Central memory CD8-positive, alpha-beta T cell (primary cell): ENCODE measurements around the gene PPP2R3B.

Experiments used
- ATAC-seq: fragments of 150-1000 bp; cut with Tn5 transposase; replicated peaks from 2 replicates; pipeline ENCODE4 v1.10.0; 2022; ENCODE audit warnings: mild to moderate bottlenecking, moderate FRiP score, moderate number of reproducible peaks; ENCODE audit not compliant: poor library complexity, severe bottlenecking; ENCODE audit errors: extremely low read depth
- DNase-seq, 2 donors: peaks; one replicate each; pipeline ENCODE4 v3.0.0; 2021; ENCODE audit warnings: low spot score in 2 of 2
- H3K27ac Mint-ChIP-seq: one replicate; pipeline ENCODE4 v1.8.0; 2022; ENCODE audit warnings: low read depth, mild to moderate bottlenecking, moderate library complexity, mixed read lengths
- H3K27me3 Mint-ChIP-seq: one replicate; pipeline ENCODE4 v1.8.0; 2022; ENCODE audit warnings: mixed read lengths
- H3K36me3 Mint-ChIP-seq: one replicate; pipeline ENCODE4 v1.8.0; 2022; ENCODE audit warnings: mild to moderate bottlenecking, moderate library complexity, mixed read lengths; ENCODE audit not compliant: insufficient read depth
- H3K4me1 Mint-ChIP-seq: one replicate; pipeline ENCODE4 v1.8.0; 2022; ENCODE audit warnings: mixed read lengths
- H3K4me3 Mint-ChIP-seq: one replicate; pipeline ENCODE4 v1.8.0; 2022; ENCODE audit warnings: mild to moderate bottlenecking, moderate library complexity, mixed read lengths
- H3K9me3 Mint-ChIP-seq: one replicate; pipeline ENCODE4 v1.8.0; 2022; ENCODE audit warnings: mixed read lengths

PPP2R3B gene

GRCh38 chrX:362937-363620, 23.6 kb downstream of the PPP2R3B start:
- peaks cover 27% of the 10 kb centered on the region for H3K4me1 Mint-ChIP-seq
- H3K27ac Mint-ChIP-seq, result no peak overlapping the region
- DNase-seq (no peak), ATAC-seq (no peak)
- peaks cover 12% of the 10 kb centered on the region for H3K36me3 Mint-ChIP-seq
- no peaks in the 10 kb centered on the region for H3K27me3 Mint-ChIP-seq
- no peak overlapping the region for H3K4me3 Mint-ChIP-seq
- H3K9me3 Mint-ChIP-seq, result peaks cover 9% of the 10 kb centered on the region

GRCh38 chrX:362351-362750, 24.4 kb downstream of the PPP2R3B start:
- Mint-ChIP-seq H3K9me3 (peaks cover 9% of the 10 kb centered on the region), H3K27ac (no peak overlapping the region), H3K36me3 (peaks cover 12% of the 10 kb centered on the region), H3K4me3 (no peak overlapping the region), H3K27me3 (no peaks in the 10 kb centered on the region), H3K4me1 (peaks cover 28% of the 10 kb centered on the region)
- DNase-seq (no peak), ATAC-seq (no peak)

- no peak for DNase-seq
- H3K36me3 Mint-ChIP-seq, result peaks cover 16% of the 10 kb centered on the region
- H3K4me1 Mint-ChIP-seq, result peaks cover 30% of the 10 kb centered on the region
- H3K27ac Mint-ChIP-seq, result no peak overlapping the region
- H3K27me3 Mint-ChIP-seq, result no peaks in the 10 kb centered on the region
- H3K9me3 Mint-ChIP-seq, result peaks cover 9% of the 10 kb centered on the region
- no peak overlapping the region for H3K4me3 Mint-ChIP-seq
- no peak for ATAC-seq
These were observed 25.2 kb downstream of the PPP2R3B start for GRCh38 chrX:361231-362145.

GRCh38 chrX:360496-361150, 26.1 kb downstream of the PPP2R3B start:
- Mint-ChIP-seq H3K4me1 (peaks cover 33% of the 10 kb centered on the region), H3K36me3 (peaks cover 16% of the 10 kb centered on the region), H3K27ac (no peak overlapping the region), H3K27me3 (no peaks in the 10 kb centered on the region), H3K4me3 (no peak overlapping the region), H3K9me3 (peaks cover 9% of the 10 kb centered on the region)
- ATAC-seq (no peak), DNase-seq (no peak)

GRCh38 chrX:358651-359143, 28.0 kb downstream of the PPP2R3B start:
- Mint-ChIP-seq H3K9me3 (peaks cover 9% of the 10 kb centered on the region), H3K36me3 (peaks cover 20% of the 10 kb centered on the region), H3K4me3 (no peak overlapping the region), H3K27me3 (no peaks in the 10 kb centered on the region), H3K27ac (no peak overlapping the region), H3K4me1 (peaks cover 31% of the 10 kb centered on the region)
- ATAC-seq, result no peak
- DNase-seq, result no peak

- Mint-ChIP-seq H3K36me3 (peaks cover 20% of the 10 kb centered on the region), H3K9me3 (peaks cover 9% of the 10 kb centered on the region), H3K27me3 (no peaks in the 10 kb centered on the region), H3K4me3 (peak overlapping the region; percentile 44), H3K27ac (peak overlapping the region; percentile 84), H3K4me1 (peaks cover 23% of the 10 kb centered on the region)
- peak; percentile 89 for ATAC-seq
- DNase-seq, result no peak
These were observed 28.8 kb downstream of the PPP2R3B start for GRCh38 chrX:357693-358471.

- Mint-ChIP-seq H3K27me3 (no peaks in the 10 kb centered on the region), H3K27ac (peak overlapping the region; percentile 84)
These were observed 29.5 kb downstream of the PPP2R3B start for GRCh38 chrX:357035-357692.

GRCh38 chrX:356385-357034, 30.2 kb downstream of the PPP2R3B start:
- Mint-ChIP-seq H3K4me3 (peak overlapping the region; percentile 44), H3K4me1 (peaks cover 27% of the 10 kb centered on the region), H3K36me3 (peaks cover 19% of the 10 kb centered on the region), H3K27me3 (no peaks in the 10 kb centered on the region), H3K9me3 (peaks cover 4% of the 10 kb centered on the region), H3K27ac (peak overlapping the region; percentile 84)
- ATAC-seq (no peak), DNase-seq (no peak)

More at GRCh38 chrX:357035-357692, 29.5 kb downstream of the PPP2R3B start:
- peaks cover 28% of the 10 kb centered on the region for H3K4me1 Mint-ChIP-seq
- ATAC-seq (peak; percentile 62), DNase-seq (no peak)
- H3K9me3 Mint-ChIP-seq, result peaks cover 6% of the 10 kb centered on the region
- peaks cover 19% of the 10 kb centered on the region for H3K36me3 Mint-ChIP-seq
- H3K4me3 Mint-ChIP-seq, result peak overlapping the region; percentile 44

- Mint-ChIP-seq H3K4me3 (no peak overlapping the region), H3K27me3 (no peaks in the 10 kb centered on the region), H3K4me1 (peaks cover 23% of the 10 kb centered on the region), H3K9me3 (no peaks in the 10 kb centered on the region), H3K27ac (no peak overlapping the region), H3K36me3 (peaks cover 16% of the 10 kb centered on the region)
- no peak for ATAC-seq
- no peak for DNase-seq
These were observed 31.2 kb downstream of the PPP2R3B start for GRCh38 chrX:355329-356050.

- H3K27ac Mint-ChIP-seq, result no peak overlapping the region
- no peaks in the 10 kb centered on the region for H3K27me3 Mint-ChIP-seq
- H3K9me3 Mint-ChIP-seq, result no peaks in the 10 kb centered on the region
- peaks cover 23% of the 10 kb centered on the region for H3K4me1 Mint-ChIP-seq
- ATAC-seq, result no peak
- H3K4me3 Mint-ChIP-seq, result no peak overlapping the region
- H3K36me3 Mint-ChIP-seq, result peaks cover 13% of the 10 kb centered on the region
- DNase-seq, result no peak
These were observed 32.9 kb downstream of the PPP2R3B start for GRCh38 chrX:353566-354535.
